Measurements from ENCODE around the gene PCBP3. TPM values are rescaled to one million over a fixed set of nuclear protein-coding genes. Genes with fewer than 3 reads are reported as not detected.

Gene PCBP3
- total and polyA plus RNA-seq, 2 donors (not counting 3 experiments of a cell fraction or from before 2014, with no cell fraction given): 0.06 to 1.1 TPM

GRCh38 chr21:45918835-45919447, 275.4 kb downstream of the PCBP3 start:
- Histone ChIP-seq H3K36me3 (ENCODE audit: control insufficient read depth in 2 of 2, extremely low read depth in 1 of 2, insufficient read depth in 2 of 2, low read length in 2 of 2) (no peaks in the 10 kb centered on the region), H3K27me3 (ENCODE audit: control insufficient read depth in 2 of 2, insufficient read depth in 2 of 2, low read length in 2 of 2) (no peaks in the 10 kb centered on the region), H3K79me2 (ENCODE audit: control insufficient read depth, insufficient read depth, low read length) (no peaks in the 10 kb centered on the region), H3K4me3 (replicated peaks in 1 of 3; ENCODE audit: insufficient read depth in 1 of 3, low read depth in 1 of 3, low read length in 3 of 3) (no peak overlapping the region), H3K27ac (ENCODE audit: insufficient read depth, low read depth, low read length) (no peak overlapping the region), H3K9me3 (replicated peaks; ENCODE audit: control insufficient read depth, insufficient read depth, low read length) (peaks cover under 1% of the 10 kb centered on the region), H3K4me1 (ENCODE audit: control insufficient read depth, extremely low read depth, insufficient read depth, low read length) (no peaks in the 10 kb centered on the region), H2AFZ (ENCODE audit: low read depth, low read length) (no peak overlapping the region), H3K9ac (replicated peaks; ENCODE audit: extremely low read depth, insufficient read depth, low read length) (no peak overlapping the region), H3K9me1 (replicated peaks; ENCODE audit: control insufficient read depth, extremely low read depth, insufficient read depth, low read length) (no peaks in the 10 kb centered on the region), H4K20me1 (replicated peaks; ENCODE audit: control insufficient read depth, extremely low read depth, insufficient read depth, low read length) (no peaks in the 10 kb centered on the region), H3K4me2 (ENCODE audit: insufficient read depth, low read length) (no peak overlapping the region)
- no peak for TF ChIP-seq GATA2 (IDR thresholded peaks at IDR 0.05; ENCODE audit: insufficient read depth, insufficient read length, low read depth, low read length)
- TF ChIP-seq, protein P1, sequence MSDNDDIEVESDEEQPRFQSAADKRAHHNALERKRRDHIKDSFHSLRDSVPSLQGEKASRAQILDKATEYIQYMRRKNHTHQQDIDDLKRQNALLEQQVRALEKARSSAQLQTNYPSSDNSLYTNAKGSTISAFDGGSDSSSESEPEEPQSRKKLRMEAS (IDR thresholded peaks at IDR 0.05; ENCODE audit: insufficient read depth, insufficient read length): no peak
- TF ChIP-seq POLR2AphosphoS5 (IDR thresholded peaks at IDR 0.05; ENCODE audit: insufficient read depth, low read depth, low read length): no peak
- TF ChIP-seq, protein P2, sequence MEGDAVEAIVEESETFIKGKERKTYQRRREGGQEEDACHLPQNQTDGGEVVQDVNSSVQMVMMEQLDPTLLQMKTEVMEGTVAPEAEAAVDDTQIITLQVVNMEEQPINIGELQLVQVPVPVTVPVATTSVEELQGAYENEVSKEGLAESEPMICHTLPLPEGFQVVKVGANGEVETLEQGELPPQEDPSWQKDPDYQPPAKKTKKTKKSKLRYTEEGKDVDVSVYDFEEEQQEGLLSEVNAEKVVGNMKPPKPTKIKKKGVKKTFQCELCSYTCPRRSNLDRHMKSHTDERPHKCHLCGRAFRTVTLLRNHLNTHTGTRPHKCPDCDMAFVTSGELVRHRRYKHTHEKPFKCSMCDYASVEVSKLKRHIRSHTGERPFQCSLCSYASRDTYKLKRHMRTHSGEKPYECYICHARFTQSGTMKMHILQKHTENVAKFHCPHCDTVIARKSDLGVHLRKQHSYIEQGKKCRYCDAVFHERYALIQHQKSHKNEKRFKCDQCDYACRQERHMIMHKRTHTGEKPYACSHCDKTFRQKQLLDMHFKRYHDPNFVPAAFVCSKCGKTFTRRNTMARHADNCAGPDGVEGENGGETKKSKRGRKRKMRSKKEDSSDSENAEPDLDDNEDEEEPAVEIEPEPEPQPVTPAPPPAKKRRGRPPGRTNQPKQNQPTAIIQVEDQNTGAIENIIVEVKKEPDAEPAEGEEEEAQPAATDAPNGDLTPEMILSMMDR (IDR thresholded peaks at IDR 0.05; ENCODE audit: extremely low read depth in 1 of 2, insufficient read depth in 1 of 2, low read depth in 1 of 2, low read length in 2 of 2): no peak
- TF ChIP-seq MYC (IDR thresholded peaks at IDR 0.05; ENCODE audit: low read depth, low read length): no peak
- TF ChIP-seq POLR2A (IDR thresholded peaks at IDR 0.05; ENCODE audit: low read depth, low read length): no peak
- no peak for TF ChIP-seq EZH2 (IDR thresholded peaks at IDR 0.05; ENCODE audit: borderline replicate concordance, low read depth, low read length, severe bottlenecking)
- no peak for TF ChIP-seq JUN (IDR thresholded peaks at IDR 0.05; ENCODE audit: borderline replicate concordance, insufficient read depth, insufficient read length, low read depth)
- TF ChIP-seq FOS (IDR thresholded peaks at IDR 0.05; ENCODE audit: borderline replicate concordance, insufficient read depth, low read length): no peak
- dilution Hi-C loops (cut with MboI; ENCODE audit: extremely low pct_ligation_motif_present, low sequenced_read_pairs): no loop called here
- BruUV-seq (replicated peaks): no TSS peak
- DNase-seq (ENCODE audit: low read depth, low spot score) (no peak), FAIRE-seq (no peak)
- ChIA-PET POLR2A (no interaction called here), CTCF (no interaction called here)
- intact Hi-C loops (cut with micrococcal nuclease): no loop called here

Data from endothelial cell of umbilical vein (primary cell).